CD4-positive, alpha-beta memory T cell (primary cell): ENCODE measurements around the gene USP49. TPM values are rescaled to one million over a fixed set of nuclear protein-coding genes. Genes with fewer than 3 reads are reported as not detected.
A peak's percentile ranks its signal among the peaks of the same experiment; 100 is the strongest.

Experiments
- CTCF ChIA-PET: fragments of 350-600 bp; sonication (Branson Sonifier 250); formaldehyde crosslinking; loops from one replicate; lab custom pipeline; 2021; ENCODE audit warnings: inconsistent platforms; ENCODE audit not compliant: partially characterized antibody; lab: Charles Lee
- POLR2A ChIA-PET: fragments of 350-600 bp; sonication (Branson Sonifier 250); formaldehyde crosslinking; loops from one replicate; lab custom pipeline; 2021; ENCODE audit not compliant: partially characterized antibody; lab: Charles Lee
- DNase-seq, 5 donors: peaks; one replicate each; pipeline versions ENCODE4 v3.0.0 to v3.0.0-alpha.2; 2020 to 2022; ENCODE audit warnings: mixed read lengths in 1 of 5
- H3K27ac ChIP-seq: one replicate; pipeline ENCODE4 v1.7.0; 2013; ENCODE audit warnings: low read depth, low read length
- H3K27me3 ChIP-seq: 2 replicates; pipeline ENCODE4 v1.7.0; 2013; ENCODE audit warnings: mild to moderate bottlenecking, low read length, moderate library complexity; ENCODE audit not compliant: insufficient read depth
- H3K36me3 ChIP-seq: 2 replicates; pipeline ENCODE4 v1.7.0; 2013; ENCODE audit warnings: mild to moderate bottlenecking, low read length, moderate library complexity; ENCODE audit not compliant: insufficient read depth
- H3K4me1 ChIP-seq: 2 replicates; pipeline ENCODE4 v1.7.0; 2013; ENCODE audit warnings: mild to moderate bottlenecking, low read length, moderate library complexity; ENCODE audit not compliant: insufficient read depth
- H3K4me3 ChIP-seq, 2 donors: one replicate each; pipeline ENCODE4 v1.7.0; 2013; ENCODE audit warnings: low read length in 2 of 2, mild to moderate bottlenecking in 1 of 2
- H3K9me3 ChIP-seq, 2 donors: one replicate each; pipeline ENCODE4 v1.7.0; 2013; ENCODE audit warnings: low read length in 2 of 2, control low read depth in 1 of 2; ENCODE audit not compliant: control insufficient read depth in 1 of 2
- H3K27ac Mint-ChIP-seq, 7 donors: one replicate each; pipeline ENCODE4 v1.8.0; 2020 to 2021; ENCODE audit warnings: mixed read lengths in 7 of 7, mild to moderate bottlenecking in 6 of 7, inconsistent platforms in 3 of 7, moderate library complexity in 3 of 7
- H3K27me3 Mint-ChIP-seq, 2 donors: one replicate each; pipeline ENCODE4 v1.8.0; 2020 to 2021; ENCODE audit warnings: mixed read lengths in 2 of 2
- H3K36me3 Mint-ChIP-seq, 2 donors: one replicate each; pipeline ENCODE4 v1.8.0; 2020 to 2021; ENCODE audit warnings: mixed read lengths in 2 of 2, inconsistent platforms in 1 of 2, mild to moderate bottlenecking in 1 of 2
- H3K4me1 Mint-ChIP-seq, 4 donors: one replicate each; pipeline ENCODE4 v1.8.0; 2020 to 2021; ENCODE audit warnings: mixed read lengths in 4 of 4, mild to moderate bottlenecking in 1 of 4
- H3K4me3 Mint-ChIP-seq, 8 donors: one replicate each; pipeline ENCODE4 v1.8.0; 2020 to 2021; ENCODE audit warnings: mixed read lengths in 8 of 8, mild to moderate bottlenecking in 7 of 8, moderate library complexity in 6 of 8, inconsistent platforms in 3 of 8
- H3K9me3 Mint-ChIP-seq, 8 donors: one replicate each; pipeline ENCODE4 v1.8.0; 2020 to 2021; ENCODE audit warnings: mixed read lengths in 8 of 8, mild to moderate bottlenecking in 5 of 8, inconsistent platforms in 3 of 8, moderate library complexity in 1 of 8
- intact Hi-C: fragments of 100-400 bp; cut with micrococcal nuclease; formaldehyde crosslinking; loops from one replicate; pipeline ENCODE4 v1.15.1; 2023
- polyA plus RNA-seq, 2 donors: library from polyadenylated mRNA; unstranded; fragments of 300-500 nt; fragmentation: Illumina TruSeq; gene quantifications; one replicate each; pipeline ENCODE4 v1.2.3, GENCODE V29; 2021
- total RNA-seq, 2 experiments: library from RNA; stranded (reverse); gene quantifications; one replicate each; pipeline ENCODE4 v1.2.3, GENCODE V29; 2021

The USP49 gene
- total and polyA plus RNA-seq, 4 experiments from 2014 or later = 0.18 to 2.4 (median 1.1) TPM

DNA sequence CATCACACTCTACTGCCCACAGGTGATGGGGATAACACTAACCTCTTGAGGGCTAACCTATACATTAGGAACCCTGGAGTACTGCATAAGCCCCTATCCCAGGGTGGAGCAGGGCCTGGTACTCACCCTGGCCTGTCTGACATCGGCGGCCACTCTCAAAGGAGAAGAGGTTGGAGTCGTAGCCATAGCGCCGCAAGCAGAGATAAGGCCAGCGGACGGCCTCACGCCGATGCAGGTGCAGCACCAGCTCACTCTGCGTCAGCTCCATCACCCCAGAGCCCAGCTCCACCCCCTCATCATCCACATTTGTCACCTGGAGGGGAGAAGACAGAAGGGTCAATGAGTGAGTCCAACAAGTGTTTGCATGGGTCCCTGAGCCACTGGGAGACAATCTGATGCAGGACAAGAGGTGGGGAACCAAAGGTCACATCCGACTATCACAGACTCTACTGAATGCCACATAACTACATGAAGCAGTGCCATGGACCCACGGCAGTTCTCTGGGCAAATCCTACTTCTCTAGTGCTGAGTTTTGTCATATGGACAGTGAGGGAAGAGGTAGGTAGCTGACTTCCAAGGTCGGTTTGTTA lies 119.8 kb downstream of the USP49 start:
- Histone ChIP-seq H3K9me3 (no peaks in the 10 kb centered on the region), H3K27ac (no peak overlapping the region), H3K4me3 (no peak overlapping the region), H3K27me3 (no peaks in the 10 kb centered on the region), H3K4me1 (peaks cover 7% of the 10 kb centered on the region), H3K36me3 (peaks cover 28% of the 10 kb centered on the region)
- H3K9me3 Mint-ChIP-seq = no peaks in the 10 kb centered on the region
- peaks cover 28 to 44% of the 10 kb centered on the region in 2 donors for H3K36me3 Mint-ChIP-seq
- H3K4me1 Mint-ChIP-seq = peaks cover 6 to 20% (median 6%) of the 10 kb centered on the region in 4 donors
- DNase-seq = no peak
- H3K4me3 Mint-ChIP-seq = no peak overlapping the region
- POLR2A ChIA-PET = interaction anchor here (1.6 kb wide), 1 partner anchor 11 kb away, joined by 6 read pairs; no protein-coding TSS in a partner anchor
- H3K27me3 Mint-ChIP-seq = peaks cover 0 to 2% of the 10 kb centered on the region in 2 donors
- H3K27ac Mint-ChIP-seq = no peak overlapping the region
- CTCF ChIA-PET = interaction anchor here (0.9 to 4.5 kb wide), 5 partner anchors 9 to 42 kb away, joined by 3 to 28 read pairs (median 3); partner anchors contain the start of genes TFEB and TOMM6
- intact Hi-C loops = no loop called here

DNA sequence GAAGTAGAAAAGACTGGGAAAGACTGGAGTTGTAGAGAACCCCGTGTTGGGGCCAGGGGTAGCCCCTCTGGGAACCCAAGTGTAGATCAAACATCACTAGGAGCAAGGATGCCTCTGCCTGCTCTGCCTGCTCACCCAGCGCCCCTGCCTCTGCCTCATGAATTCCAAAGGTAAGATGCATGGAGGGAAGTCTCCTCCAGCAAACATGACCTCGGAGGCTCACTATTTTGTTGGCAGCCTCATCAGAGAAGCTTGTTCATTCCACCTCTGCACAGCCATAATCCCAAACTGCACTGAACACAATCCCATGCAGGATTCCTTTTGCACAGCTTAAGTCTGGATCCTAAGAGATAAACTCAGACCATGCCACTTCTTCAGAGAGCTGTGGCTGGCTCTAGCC lies 120.3 kb downstream of the USP49 start:
- no peaks in the 10 kb centered on the region for H3K9me3 Mint-ChIP-seq
- H3K36me3 Mint-ChIP-seq = peaks cover 28 to 44% of the 10 kb centered on the region in 2 donors
- no peaks in the 10 kb centered on the region for H3K27me3 ChIP-seq
- ChIA-PET POLR2A (no interaction called here), CTCF (interaction anchor here (0.9 to 4.5 kb wide), 5 partner anchors 9 to 41 kb away, joined by 3 to 28 read pairs (median 3); partner anchors contain the start of genes TFEB and TOMM6)
- peaks cover 0 to under 1% of the 10 kb centered on the region in 2 donors for H3K27me3 Mint-ChIP-seq
- H3K36me3 ChIP-seq = peaks cover 30% of the 10 kb centered on the region
- no peak overlapping the region for H3K27ac ChIP-seq
- H3K27ac Mint-ChIP-seq = peak overlapping the region in 1 of 7 donors; percentile 8
- peaks cover 7% of the 10 kb centered on the region for H3K4me1 ChIP-seq
- peaks cover 5 to 15% (median 6%) of the 10 kb centered on the region in 4 donors for H3K4me1 Mint-ChIP-seq
- no peak for DNase-seq
- H3K4me3 ChIP-seq = no peak overlapping the region
- intact Hi-C loops = no loop called here
- no peaks in the 10 kb centered on the region for H3K9me3 ChIP-seq
- no peak overlapping the region for H3K4me3 Mint-ChIP-seq

DNA sequence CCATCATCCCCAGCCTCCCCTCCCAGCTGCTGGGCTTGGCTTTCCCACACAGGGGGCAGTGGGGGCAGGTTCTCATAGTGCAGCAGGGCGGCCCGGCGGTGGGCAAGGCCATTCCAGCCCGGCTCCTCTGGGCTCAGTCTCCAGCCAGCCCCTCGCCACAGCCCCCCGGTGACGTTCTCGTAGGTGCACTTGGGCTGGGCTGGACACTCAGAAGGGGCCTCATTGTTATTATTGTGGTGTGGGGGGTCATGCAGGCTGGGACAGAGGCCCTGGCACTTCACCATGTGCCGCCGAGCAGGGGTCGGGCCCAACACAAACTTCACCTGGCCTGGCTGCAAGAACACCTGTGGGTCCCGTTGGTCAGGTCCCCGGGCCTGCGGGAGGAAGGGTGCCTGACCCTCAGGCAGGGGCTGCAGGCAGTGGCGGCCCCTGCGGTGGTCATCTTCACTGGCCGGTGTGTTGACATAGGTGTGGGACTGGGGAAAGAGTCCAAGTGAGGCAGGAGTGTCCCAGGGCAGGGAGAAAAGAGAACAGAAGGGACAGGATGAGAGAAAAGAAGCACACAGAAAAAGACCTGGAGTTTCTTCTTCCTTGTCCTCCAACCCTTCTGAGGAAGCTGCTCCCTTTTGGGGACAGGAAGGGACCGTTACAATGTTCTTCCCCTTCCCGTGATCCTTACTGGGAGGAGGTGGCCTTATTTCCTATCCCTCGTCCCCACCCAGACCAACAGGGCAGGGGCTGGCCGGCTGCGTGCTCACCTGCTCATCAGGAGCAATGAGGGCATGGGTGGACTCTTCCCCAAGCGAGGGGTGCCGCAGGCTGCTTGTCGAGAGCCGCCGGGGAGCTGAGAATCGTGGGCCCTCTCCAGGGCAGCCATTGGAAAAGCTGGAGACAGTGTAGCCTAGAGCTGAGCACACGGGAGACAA lies 123.9 kb downstream of the USP49 start:
- Histone ChIP-seq H3K27me3 (no peaks in the 10 kb centered on the region), H3K4me3 (no peak overlapping the region), H3K36me3 (peaks cover 30% of the 10 kb centered on the region), H3K4me1 (no peaks in the 10 kb centered on the region), H3K27ac (no peak overlapping the region), H3K9me3 (no peaks in the 10 kb centered on the region)
- Mint-ChIP-seq H3K4me1 (no peaks in the 10 kb centered on the region), H3K36me3 (peaks cover 25 to 45% of the 10 kb centered on the region in 2 donors), H3K27ac (no peak overlapping the region), H3K27me3 (no peaks in the 10 kb centered on the region), H3K4me3 (no peak overlapping the region), H3K9me3 (no peaks in the 10 kb centered on the region)
- no peak for DNase-seq
- POLR2A ChIA-PET = no interaction called here
- intact Hi-C loops = no loop called here
- CTCF ChIA-PET = interaction anchor here (0.8 to 1.2 kb wide), 2 partner anchors 16 to 88 kb away, joined by 3 to 5 read pairs; partner anchors contain the start of gene TOMM6

DNA sequence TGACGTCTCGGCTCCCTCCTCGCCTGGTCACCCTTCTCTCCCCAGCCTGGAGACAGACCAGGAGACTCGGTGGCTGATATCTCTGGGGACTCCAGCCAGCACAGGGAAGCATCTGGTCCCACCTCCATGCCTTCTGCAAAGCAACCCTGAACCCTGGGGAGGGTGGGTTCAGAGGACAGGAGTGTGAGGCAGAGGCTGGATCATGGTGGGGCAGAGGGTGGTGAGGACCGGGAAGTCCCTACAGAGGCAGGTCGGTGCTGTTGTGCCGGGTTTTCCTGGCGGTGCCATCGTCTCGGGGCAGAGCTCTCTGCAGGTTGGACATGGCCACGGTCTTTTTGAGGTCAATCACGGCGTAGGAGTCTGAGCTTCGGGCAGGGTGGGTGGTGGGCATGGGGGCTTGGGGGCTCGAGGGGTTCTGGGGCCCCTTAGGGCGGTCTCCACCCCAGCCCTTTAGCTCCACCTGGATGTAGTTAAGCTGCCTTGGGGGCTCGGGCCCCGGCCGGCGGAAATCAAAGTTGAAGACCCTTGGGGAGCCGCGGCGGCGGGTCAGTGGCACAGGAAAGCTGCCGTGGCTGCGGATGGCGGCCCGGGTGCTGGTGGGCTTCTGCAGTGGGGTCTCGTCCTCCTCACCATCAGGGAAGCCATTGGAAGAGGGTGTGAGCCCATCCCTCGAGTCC lies 124.7 kb downstream of the USP49 start:
- intact Hi-C loops = no loop called here
- no peaks in the 10 kb centered on the region for H3K27me3 ChIP-seq
- H3K4me3 Mint-ChIP-seq = no peak overlapping the region
- CTCF ChIA-PET = no interaction called here
- H3K4me1 Mint-ChIP-seq = no peaks in the 10 kb centered on the region
- H3K9me3 Mint-ChIP-seq = no peaks in the 10 kb centered on the region
- no peak overlapping the region for H3K27ac ChIP-seq
- no peak overlapping the region for H3K27ac Mint-ChIP-seq
- no peaks in the 10 kb centered on the region for H3K9me3 ChIP-seq
- DNase-seq = no peak
- H3K4me1 ChIP-seq = no peaks in the 10 kb centered on the region
- POLR2A ChIA-PET = no interaction called here
- H3K36me3 ChIP-seq = peaks cover 29% of the 10 kb centered on the region
- peaks cover 25 to 41% of the 10 kb centered on the region in 2 donors for H3K36me3 Mint-ChIP-seq
- H3K4me3 ChIP-seq = no peak overlapping the region
- no peaks in the 10 kb centered on the region for H3K27me3 Mint-ChIP-seq

DNA sequence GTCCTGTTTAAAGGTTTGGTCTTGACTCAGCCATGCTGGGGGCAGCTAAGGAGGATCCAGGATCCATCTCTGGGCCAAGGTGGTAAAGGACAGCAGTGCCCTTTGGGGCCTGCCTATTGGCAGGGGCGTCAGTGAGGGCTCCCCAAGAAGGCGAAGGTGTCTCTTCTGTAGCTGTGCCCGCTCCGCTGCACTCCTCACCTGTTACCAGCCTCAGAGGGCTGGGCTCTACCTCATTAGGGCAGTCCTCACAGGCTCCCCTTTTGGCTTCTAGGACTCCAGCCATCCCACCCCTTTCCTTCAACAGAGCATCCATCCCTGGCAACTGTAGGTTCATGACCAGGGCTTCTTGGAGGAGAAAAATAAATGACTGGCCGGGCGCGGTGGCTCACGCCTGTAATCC lies 125.8 kb downstream of the USP49 start:
- Histone ChIP-seq H3K4me3 (no peak overlapping the region), H3K36me3 (peaks cover 21% of the 10 kb centered on the region), H3K27ac (no peak overlapping the region), H3K9me3 (no peaks in the 10 kb centered on the region), H3K4me1 (no peaks in the 10 kb centered on the region), H3K27me3 (no peaks in the 10 kb centered on the region)
- Mint-ChIP-seq H3K36me3 (peaks cover 18 to 30% of the 10 kb centered on the region in 2 donors), H3K4me1 (no peaks in the 10 kb centered on the region), H3K9me3 (no peaks in the 10 kb centered on the region), H3K27ac (no peak overlapping the region), H3K4me3 (no peak overlapping the region), H3K27me3 (no peaks in the 10 kb centered on the region)
- ChIA-PET CTCF (interaction anchor here (1.0 kb wide), 1 partner anchor 18 kb away, joined by 3 read pairs; no protein-coding TSS in a partner anchor), POLR2A (no interaction called here)
- intact Hi-C loops = no loop called here
- DNase-seq = no peak

DNA sequence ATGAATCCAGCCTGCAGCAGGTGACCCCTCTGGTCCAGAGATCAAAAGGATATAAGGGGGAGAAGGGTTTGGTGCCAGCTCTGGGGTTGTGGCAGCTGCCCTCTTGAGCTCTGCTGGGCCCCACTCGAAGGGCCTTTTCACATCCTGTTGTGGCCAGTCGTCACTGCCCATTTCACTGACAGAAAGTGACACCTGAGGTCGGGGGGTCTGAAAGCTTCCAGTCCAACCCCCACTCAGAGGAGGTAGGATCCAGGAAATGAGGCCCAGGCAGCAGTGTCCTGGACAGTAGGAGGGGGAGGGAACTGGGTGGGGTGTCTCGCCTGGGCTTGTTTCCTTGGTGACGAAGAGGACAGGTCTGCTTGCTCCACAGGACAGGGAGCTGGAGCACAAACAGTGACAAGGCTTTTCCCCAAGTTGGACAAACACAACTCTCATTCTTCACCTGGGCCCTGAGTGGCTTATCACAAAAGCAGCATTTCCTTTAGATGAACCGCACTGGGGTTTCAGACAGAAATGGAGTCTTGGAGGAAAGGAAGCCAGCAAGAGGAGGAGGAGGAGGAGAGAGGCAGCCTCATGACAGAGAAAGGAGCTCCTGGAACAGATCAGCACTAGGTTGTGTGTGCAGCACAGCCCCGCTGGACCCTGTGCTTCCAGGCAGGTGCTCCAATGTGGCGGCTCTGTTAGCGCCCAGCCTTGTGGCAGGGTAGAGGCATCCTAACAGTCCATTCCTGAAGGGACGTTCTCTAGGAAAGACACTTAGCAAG lies 126.4 kb downstream of the USP49 start:
- POLR2A ChIA-PET = interaction anchor here (0.5 kb wide), 1 partner anchor 1341 kb away, joined by 3 read pairs; no protein-coding TSS in a partner anchor
- no peak overlapping the region for H3K27ac ChIP-seq
- peak overlapping the region in 3 of 7 donors; percentile 29 to 55 (median 54) for H3K27ac Mint-ChIP-seq

More for the DNA sequence above, 126.4 kb downstream of the USP49 start:
- Mint-ChIP-seq H3K4me1 (no peaks in the 10 kb centered on the region), H3K9me3 (no peaks in the 10 kb centered on the region), H3K4me3 (no peak overlapping the region), H3K27me3 (no peaks in the 10 kb centered on the region), H3K36me3 (peaks cover 14 to 26% of the 10 kb centered on the region in 2 donors)
- Histone ChIP-seq H3K4me1 (no peaks in the 10 kb centered on the region), H3K4me3 (no peak overlapping the region), H3K9me3 (no peaks in the 10 kb centered on the region), H3K27me3 (no peaks in the 10 kb centered on the region), H3K36me3 (peaks cover 18% of the 10 kb centered on the region)
- CTCF ChIA-PET = interaction anchor here (1.0 kb wide), 1 partner anchor 18 kb away, joined by 3 read pairs; no protein-coding TSS in a partner anchor
- intact Hi-C loops = no loop called here
- DNase-seq = no peak
